Measurements from ENCODE around the gene ZNF575.
"Not testable (repeated sequence)": the region's sequence is repeated elsewhere in the genome, so short reads cannot be mapped to it uniquely, and the experiment has no call there.

Gene ZNF575

GRCh38 chr19:43544077-43544476 lies 11.1 kb downstream of the ZNF575 start:
- Histone ChIP-seq H3K9ac (ENCODE audit: low read depth, low read length) (no peak overlapping the region), H3K36me3 (ENCODE audit: insufficient read depth, low read length) (peaks cover 10% of the 10 kb centered on the region), H3K4me1 (ENCODE audit: insufficient read depth, low read length) (no peaks in the 10 kb centered on the region), H3K9me3 (ENCODE audit: control insufficient read depth, insufficient read depth, low read length) (peaks cover 4% of the 10 kb centered on the region)

GRCh38 chr19:43545276-43545675 lies 12.3 kb downstream of the ZNF575 start:
- Histone ChIP-seq H3K4me1 (ENCODE audit: insufficient read depth, low read length) (no peaks in the 10 kb centered on the region), H3K9me3 (ENCODE audit: control insufficient read depth, insufficient read depth, low read length) (no peaks in the 10 kb centered on the region), H3K36me3 (ENCODE audit: insufficient read depth, low read length) (peaks cover 10% of the 10 kb centered on the region), H3K9ac (ENCODE audit: low read depth, low read length) (no peak overlapping the region)

- Histone ChIP-seq H3K9me3 (ENCODE audit: control insufficient read depth, insufficient read depth, low read length) (no peaks in the 10 kb centered on the region), H3K36me3 (ENCODE audit: insufficient read depth, low read length) (peaks cover 7% of the 10 kb centered on the region), H3K4me1 (ENCODE audit: insufficient read depth, low read length) (no peaks in the 10 kb centered on the region), H3K9ac (ENCODE audit: low read depth, low read length) (no peak overlapping the region)
Observed at GRCh38 chr19:43545981-43546380, 13.0 kb downstream of the ZNF575 start.

GRCh38 chr19:43546581-43546980 lies 13.6 kb downstream of the ZNF575 start:
- no peaks in the 10 kb centered on the region for H3K4me1 ChIP-seq (ENCODE audit: insufficient read depth, low read length)

GRCh38 chr19:43547926-43548325 lies 14.9 kb downstream of the ZNF575 start:
- H3K9ac ChIP-seq (ENCODE audit: low read depth, low read length); H3K9me3 ChIP-seq (ENCODE audit: control insufficient read depth, insufficient read depth, low read length); H3K36me3 ChIP-seq (ENCODE audit: insufficient read depth, low read length); H3K4me1 ChIP-seq (ENCODE audit: insufficient read depth, low read length): not testable (repeated sequence)

More at GRCh38 chr19:43546581-43546980, 13.6 kb downstream of the ZNF575 start:
- Histone ChIP-seq H3K9ac (ENCODE audit: low read depth, low read length) (no peak overlapping the region), H3K36me3 (ENCODE audit: insufficient read depth, low read length) (peaks cover 7% of the 10 kb centered on the region), H3K9me3 (ENCODE audit: control insufficient read depth, insufficient read depth, low read length) (no peaks in the 10 kb centered on the region)

GRCh38 chr19:43548706-43549105 lies 15.7 kb downstream of the ZNF575 start:
- Histone ChIP-seq H3K36me3 (ENCODE audit: insufficient read depth, low read length) (peaks cover 7% of the 10 kb centered on the region), H3K9me3 (ENCODE audit: control insufficient read depth, insufficient read depth, low read length) (no peaks in the 10 kb centered on the region), H3K4me1 (ENCODE audit: insufficient read depth, low read length) (no peaks in the 10 kb centered on the region), H3K9ac (ENCODE audit: low read depth, low read length) (no peak overlapping the region)

- H3K9ac ChIP-seq (ENCODE audit: low read depth, low read length), result no peak overlapping the region
- H3K9me3 ChIP-seq (ENCODE audit: control insufficient read depth, insufficient read depth, low read length), result no peaks in the 10 kb centered on the region
- peaks cover 7% of the 10 kb centered on the region for H3K36me3 ChIP-seq (ENCODE audit: insufficient read depth, low read length)
- H3K4me1 ChIP-seq (ENCODE audit: insufficient read depth, low read length), result no peaks in the 10 kb centered on the region
Observed at GRCh38 chr19:43551399-43552197, 18.6 kb downstream of the ZNF575 start.

- no peaks in the 10 kb centered on the region for H3K4me1 ChIP-seq (ENCODE audit: insufficient read depth, low read length)
- H3K36me3 ChIP-seq (ENCODE audit: insufficient read depth, low read length), result peaks cover 7% of the 10 kb centered on the region
- H3K9me3 ChIP-seq (ENCODE audit: control insufficient read depth, insufficient read depth, low read length), result no peaks in the 10 kb centered on the region
- H3K9ac ChIP-seq (ENCODE audit: low read depth, low read length), result no peak overlapping the region
Observed at GRCh38 chr19:43552198-43552450, 19.1 kb downstream of the ZNF575 start.

GRCh38 chr19:43552616-43553015 lies 19.6 kb downstream of the ZNF575 start:
- no peaks in the 10 kb centered on the region for H3K9me3 ChIP-seq (ENCODE audit: control insufficient read depth, insufficient read depth, low read length)
- H3K4me1 ChIP-seq (ENCODE audit: insufficient read depth, low read length), result no peaks in the 10 kb centered on the region
- H3K36me3 ChIP-seq (ENCODE audit: insufficient read depth, low read length), result peaks cover 7% of the 10 kb centered on the region
- H3K9ac ChIP-seq (ENCODE audit: low read depth, low read length), result no peak overlapping the region

- peaks cover 6% of the 10 kb centered on the region for H3K36me3 ChIP-seq (ENCODE audit: insufficient read depth, low read length)
- no peaks in the 10 kb centered on the region for H3K9me3 ChIP-seq (ENCODE audit: control insufficient read depth, insufficient read depth, low read length)
- H3K4me1 ChIP-seq (ENCODE audit: insufficient read depth, low read length), result no peaks in the 10 kb centered on the region
- no peak overlapping the region for H3K9ac ChIP-seq (ENCODE audit: low read depth, low read length)
Observed at GRCh38 chr19:43553656-43554055, 20.7 kb downstream of the ZNF575 start.

- Histone ChIP-seq H3K9ac (ENCODE audit: low read depth, low read length) (no peak overlapping the region), H3K4me1 (ENCODE audit: insufficient read depth, low read length) (no peaks in the 10 kb centered on the region), H3K36me3 (ENCODE audit: insufficient read depth, low read length) (peaks cover 3% of the 10 kb centered on the region), H3K9me3 (ENCODE audit: control insufficient read depth, insufficient read depth, low read length) (no peaks in the 10 kb centered on the region)
Observed at GRCh38 chr19:43554317-43554895, 21.4 kb downstream of the ZNF575 start.

GRCh38 chr19:43555185-43555770 lies 22.3 kb downstream of the ZNF575 start:
- H3K4me1 ChIP-seq (ENCODE audit: insufficient read depth, low read length), result no peaks in the 10 kb centered on the region
- H3K36me3 ChIP-seq (ENCODE audit: insufficient read depth, low read length), result peaks cover under 1% of the 10 kb centered on the region
- H3K9ac ChIP-seq (ENCODE audit: low read depth, low read length), result no peak overlapping the region
- H3K9me3 ChIP-seq (ENCODE audit: control insufficient read depth, insufficient read depth, low read length), result no peaks in the 10 kb centered on the region

- H3K36me3 ChIP-seq (ENCODE audit: insufficient read depth, low read length), result peaks cover 4% of the 10 kb centered on the region
- no peaks in the 10 kb centered on the region for H3K4me1 ChIP-seq (ENCODE audit: insufficient read depth, low read length)
- H3K9ac ChIP-seq (ENCODE audit: low read depth, low read length), result no peak overlapping the region
Observed at GRCh38 chr19:43560687-43561086, 27.7 kb downstream of the ZNF575 start.

GRCh38 chr19:43561139-43561970 lies 28.4 kb downstream of the ZNF575 start:
- H3K36me3 ChIP-seq (ENCODE audit: insufficient read depth, low read length), result peaks cover 4% of the 10 kb centered on the region
- no peak overlapping the region for H3K9ac ChIP-seq (ENCODE audit: low read depth, low read length)
- H3K9me3 ChIP-seq (ENCODE audit: control insufficient read depth, insufficient read depth, low read length), result no peaks in the 10 kb centered on the region
- no peaks in the 10 kb centered on the region for H3K4me1 ChIP-seq (ENCODE audit: insufficient read depth, low read length)

More at GRCh38 chr19:43560687-43561086, 27.7 kb downstream of the ZNF575 start:
- H3K9me3 ChIP-seq (ENCODE audit: control insufficient read depth, insufficient read depth, low read length), result no peaks in the 10 kb centered on the region

All from ES-I3 (cell line).